Head of caudate nucleus (tissue), 42 donors: ENCODE results near the gene UVRAG.

Experiments
- DNase-seq, 42 donors: peaks; one replicate each; pipeline versions ENCODE4 v3.0.0 to v3.0.0-alpha.2; 2020 to 2021; ENCODE audit warnings: mixed read lengths in 7 of 42
- intact Hi-C: fragments of 100-400 bp; cut with DNase I; formaldehyde crosslinking; loops from one replicate; pipeline ENCODE4 v1.15.0; 2022

Gene UVRAG

GRCh38 chr11:76159303-76159937, 344.4 kb downstream of the UVRAG start:
- DNase-seq, result no peak
- intact Hi-C loops, result no loop called here

GRCh38 chr11:76159983-76160661, 345.1 kb downstream of the UVRAG start:
- intact Hi-C loops, result no loop called here
- no peak for DNase-seq

GRCh38 chr11:76160856-76161255, 345.8 kb downstream of the UVRAG start:
- intact Hi-C loops, result no loop called here
- no peak for DNase-seq

- DNase-seq, result no peak
- intact Hi-C loops, result no loop called here
Observed at GRCh38 chr11:76161261-76161961, 346.4 kb downstream of the UVRAG start.

- DNase-seq, result no peak
- intact Hi-C loops, result no loop called here
Observed at GRCh38 chr11:76162336-76163288, 347.6 kb downstream of the UVRAG start.

GRCh38 chr11:76163289-76163880, 348.4 kb downstream of the UVRAG start:
- DNase-seq, result no peak
- intact Hi-C loops, result no loop called here

GRCh38 chr11:76164081-76164480, 349.1 kb downstream of the UVRAG start:
- no peak for DNase-seq
- intact Hi-C loops, result no loop called here

- DNase-seq, result no peak
- intact Hi-C loops, result no loop called here
Observed at GRCh38 chr11:76164861-76165751, 350.1 kb downstream of the UVRAG start.

- DNase-seq, result no peak
Observed at GRCh38 chr11:76166314-76166713, 351.3 kb downstream of the UVRAG start.

GRCh38 chr11:76167590-76167989, 352.6 kb downstream of the UVRAG start:
- intact Hi-C loops, result no loop called here

More at GRCh38 chr11:76166314-76166713, 351.3 kb downstream of the UVRAG start:
- intact Hi-C loops, result no loop called here

GRCh38 chr11:76169473-76169896, 354.5 kb downstream of the UVRAG start:
- DNase-seq, result peak in 15 of 42 donors; percentile 5 to 48 (median 37)
- intact Hi-C loops, result no loop called here

More at GRCh38 chr11:76167590-76167989, 352.6 kb downstream of the UVRAG start:
- no peak for DNase-seq

GRCh38 chr11:76170468-76170867, 355.5 kb downstream of the UVRAG start:
- DNase-seq, result no peak
- intact Hi-C loops, result no loop called here

- intact Hi-C loops, result no loop called here
- DNase-seq, result no peak
Observed at GRCh38 chr11:76172583-76172982, 357.6 kb downstream of the UVRAG start.

GRCh38 chr11:76173663-76174062, 358.7 kb downstream of the UVRAG start:
- no peak for DNase-seq
- intact Hi-C loops, result no loop called here

- no peak for DNase-seq
- intact Hi-C loops, result no loop called here
Observed at GRCh38 chr11:76174330-76174729, 359.3 kb downstream of the UVRAG start.

GRCh38 chr11:76175783-76176182, 360.8 kb downstream of the UVRAG start:
- no peak for DNase-seq
- intact Hi-C loops, result no loop called here

- DNase-seq, result no peak
- intact Hi-C loops, result no loop called here
Observed at GRCh38 chr11:76176463-76176862, 361.5 kb downstream of the UVRAG start.

GRCh38 chr11:76177250-76177686, 362.3 kb downstream of the UVRAG start:
- intact Hi-C loops, result no loop called here
- DNase-seq, result no peak
